Amygdala (tissue), 56 donors: ENCODE measurements around the gene ANKS3.

Source experiments
- DNase-seq, 56 donors: peaks; one replicate each; lab custom pipeline; 2025; lab: John Stamatoyannopoulos, UW

ANKS3 gene

DNA sequence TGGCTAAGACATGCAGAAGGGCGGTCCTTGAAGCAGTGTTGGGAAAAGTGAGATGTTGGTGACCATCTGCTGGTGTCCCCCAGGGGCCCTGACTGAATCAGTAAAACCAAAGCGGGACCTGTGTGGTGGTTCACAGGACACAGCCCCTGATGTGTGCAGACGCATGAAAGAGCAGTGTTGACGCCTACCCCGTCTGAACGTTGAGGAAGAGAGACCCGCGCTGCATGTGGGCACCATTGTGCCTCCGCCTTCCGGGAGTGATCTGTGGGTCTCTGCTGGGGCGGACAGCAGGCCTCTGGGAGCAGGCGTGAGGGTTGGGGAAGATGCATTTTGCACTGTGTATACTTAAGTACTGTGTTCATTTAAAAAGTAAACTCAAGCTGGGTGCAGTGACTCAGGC lies 77.8 kb downstream of the ANKS3 start:
- DNase-seq = no peak

GRCh38 chr16:4655801-4656200 lies 78.3 kb downstream of the ANKS3 start:
- DNase-seq = no peak

GRCh38 chr16:4654964-4655590 lies 79.0 kb downstream of the ANKS3 start:
- no peak for DNase-seq

DNA sequence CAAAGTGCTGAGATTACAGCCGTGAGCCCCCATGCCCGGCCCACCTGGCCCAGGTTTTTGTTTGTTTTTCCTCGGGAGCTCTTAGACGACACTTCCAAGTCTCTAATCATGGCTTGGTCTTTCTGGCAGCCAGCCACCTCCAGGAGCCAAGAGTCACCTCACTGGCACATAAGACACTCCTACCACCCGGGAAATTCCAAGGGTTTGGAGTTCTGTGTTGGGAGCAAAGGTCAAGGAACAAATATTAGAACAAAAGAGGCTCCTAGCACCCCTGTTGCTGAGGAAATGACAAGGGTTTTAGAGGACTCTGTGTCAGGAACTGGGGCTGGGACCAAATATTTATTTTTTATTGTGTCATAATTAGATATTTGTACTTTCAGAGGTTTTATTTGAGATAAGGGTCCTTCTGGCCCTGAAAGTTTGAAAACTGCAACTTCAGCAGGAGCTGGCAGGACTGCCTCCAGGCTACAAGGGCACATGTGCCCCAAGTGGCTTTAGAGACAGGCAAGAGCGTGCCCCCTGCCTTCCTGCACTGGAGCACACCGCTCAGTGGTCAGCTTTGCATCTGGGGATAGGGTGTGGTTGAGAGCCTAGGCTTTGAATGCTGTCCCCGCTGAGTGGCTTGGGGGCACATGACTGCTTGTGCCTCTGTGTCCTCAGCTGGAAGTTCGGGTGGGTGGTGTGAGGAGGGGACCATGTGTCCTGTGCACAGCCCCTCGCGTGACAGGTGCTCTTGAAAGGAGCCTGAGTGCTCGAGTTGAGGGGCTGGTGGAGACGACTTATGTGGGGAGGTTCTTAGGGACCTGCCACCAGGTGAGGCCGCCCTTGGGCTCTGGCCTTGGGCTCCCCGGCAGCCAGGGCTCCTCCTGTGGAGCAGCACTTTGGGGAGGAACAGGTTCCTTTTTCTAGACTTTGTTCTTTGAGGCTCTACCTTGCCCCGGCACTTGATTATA lies 79.8 kb downstream of the ANKS3 start:
- no peak for DNase-seq

DNA sequence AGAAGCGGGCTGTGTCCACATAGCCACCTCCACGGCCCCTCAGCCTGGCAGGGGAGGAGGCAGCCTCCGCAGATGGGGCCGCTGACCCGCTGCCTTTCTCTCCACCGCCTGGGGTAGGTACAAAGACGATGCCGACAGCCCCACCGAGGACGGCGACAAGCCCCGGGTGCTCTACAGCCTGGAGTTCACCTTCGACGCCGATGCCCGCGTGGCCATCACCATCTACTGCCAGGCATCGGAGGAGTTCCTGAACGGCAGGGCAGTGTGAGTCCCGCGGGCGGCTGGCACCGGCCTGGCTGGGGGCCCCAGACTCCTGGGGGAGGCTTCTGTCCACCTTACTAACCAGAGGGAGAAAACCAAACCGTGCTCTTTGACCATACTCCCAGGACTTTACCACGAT lies 81.5 kb downstream of the ANKS3 start:
- no peak for DNase-seq

- DNase-seq = no peak
These were observed 82.2 kb downstream of the ANKS3 start for GRCh38 chr16:4651827-4652226.

DNA sequence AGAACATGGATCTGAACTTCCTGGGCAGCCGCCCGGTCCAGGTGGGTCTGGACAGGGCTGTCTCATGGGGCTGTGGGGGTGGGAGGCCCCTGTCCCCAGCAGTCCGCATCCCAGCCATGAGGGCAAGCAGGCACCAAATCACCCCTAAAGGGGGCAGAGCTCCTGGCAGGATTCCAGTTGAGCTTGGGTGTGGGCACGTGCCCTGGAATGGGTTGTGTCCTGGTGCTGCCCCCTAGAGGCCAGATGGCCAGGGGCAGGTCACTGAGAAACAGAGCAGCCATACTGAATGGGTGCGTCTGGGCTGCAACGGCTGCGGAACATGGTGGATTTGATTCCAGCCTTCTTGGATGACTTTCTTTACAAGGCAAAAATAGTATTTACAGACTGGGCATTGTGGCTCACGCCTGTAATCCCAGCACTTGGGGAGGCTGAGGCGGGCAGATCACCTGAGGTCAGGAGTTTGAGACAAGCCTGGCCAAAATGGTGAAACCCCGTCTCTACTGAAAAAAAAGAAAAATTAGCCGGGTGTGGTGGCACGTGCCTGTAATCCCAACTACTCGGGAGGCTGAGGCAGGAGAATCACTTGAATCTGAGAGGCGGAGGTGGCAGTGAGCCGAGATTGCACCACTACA lies 83.5 kb downstream of the ANKS3 start:
- peak in 5 of 56 donors; percentile 8 to 55 (median 37) for DNase-seq

- DNase-seq = no peak
These were observed 84.2 kb downstream of the ANKS3 start for GRCh38 chr16:4649744-4650442.

DNA sequence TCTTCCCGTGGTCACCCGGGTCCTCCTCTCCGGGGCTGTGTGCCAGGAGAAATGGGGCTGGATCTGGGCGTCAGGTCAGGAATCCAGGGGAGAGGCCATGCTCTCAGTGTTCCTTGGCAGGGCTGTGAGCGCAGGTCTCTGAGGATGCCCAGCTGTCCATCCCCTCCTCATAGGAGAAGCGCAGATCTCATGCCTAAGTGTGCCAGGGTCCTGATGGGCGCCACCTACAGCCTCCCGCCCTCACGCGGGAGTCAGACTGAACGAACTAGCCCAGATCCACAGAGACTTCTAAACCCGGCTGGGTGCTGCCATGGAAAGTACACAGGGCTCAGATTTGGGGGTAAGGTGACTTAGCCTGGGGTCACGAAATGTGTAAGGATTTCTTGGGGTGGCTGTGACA lies 85.2 kb downstream of the ANKS3 start:
- no peak for DNase-seq

DNA sequence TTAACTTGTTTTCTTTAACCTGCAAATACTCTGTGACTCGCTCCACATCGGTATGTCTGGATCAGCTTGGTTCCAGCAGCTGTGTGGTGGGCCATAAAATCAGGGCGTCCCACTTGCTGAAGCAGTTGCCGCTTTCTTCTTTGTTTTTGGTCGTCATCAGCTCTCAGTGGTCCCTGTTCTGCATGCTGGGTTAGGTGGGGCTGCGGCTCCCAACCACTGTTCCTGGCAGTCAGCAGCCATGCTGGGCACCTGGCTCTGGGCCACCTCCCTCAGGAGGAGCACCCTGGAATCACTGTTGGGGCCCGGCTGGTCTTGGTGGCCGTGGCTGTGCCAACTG lies 86.5 kb downstream of the ANKS3 start:
- no peak for DNase-seq

GRCh38 chr16:4646773-4647643 lies 87.1 kb downstream of the ANKS3 start:
- DNase-seq = no peak
